ENCODE measurements around the gene ZBED3.

DNA sequence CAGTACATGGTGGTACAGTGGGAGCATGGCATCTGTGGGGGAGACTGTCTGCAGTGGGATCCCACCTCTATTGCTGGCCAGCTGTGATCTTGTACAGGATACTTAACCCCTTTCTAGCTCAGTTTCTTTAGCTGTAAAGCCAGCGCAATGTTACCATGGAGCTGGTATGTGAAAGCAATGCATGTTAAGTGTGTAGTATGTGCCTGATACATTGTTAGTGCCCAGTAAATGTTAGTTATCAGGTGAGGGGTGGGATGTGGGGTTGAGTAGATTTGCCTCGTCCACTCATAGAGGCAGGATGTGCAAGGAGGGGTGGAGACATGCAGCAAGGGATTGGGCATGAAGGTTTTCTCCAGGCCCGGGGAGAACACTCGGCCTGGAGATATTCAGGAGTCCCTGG is 12.3 kb downstream of the ZBED3 start:
- TF ChIP-seq POLR2A (IDR thresholded peaks at IDR 0.05; ENCODE audit: extremely low read depth, insufficient read length) (no peak), MYC (IDR thresholded peaks at IDR 0.05; ENCODE audit: low read depth, low read length) (no peak)
- TF ChIP-seq, protein P1, sequence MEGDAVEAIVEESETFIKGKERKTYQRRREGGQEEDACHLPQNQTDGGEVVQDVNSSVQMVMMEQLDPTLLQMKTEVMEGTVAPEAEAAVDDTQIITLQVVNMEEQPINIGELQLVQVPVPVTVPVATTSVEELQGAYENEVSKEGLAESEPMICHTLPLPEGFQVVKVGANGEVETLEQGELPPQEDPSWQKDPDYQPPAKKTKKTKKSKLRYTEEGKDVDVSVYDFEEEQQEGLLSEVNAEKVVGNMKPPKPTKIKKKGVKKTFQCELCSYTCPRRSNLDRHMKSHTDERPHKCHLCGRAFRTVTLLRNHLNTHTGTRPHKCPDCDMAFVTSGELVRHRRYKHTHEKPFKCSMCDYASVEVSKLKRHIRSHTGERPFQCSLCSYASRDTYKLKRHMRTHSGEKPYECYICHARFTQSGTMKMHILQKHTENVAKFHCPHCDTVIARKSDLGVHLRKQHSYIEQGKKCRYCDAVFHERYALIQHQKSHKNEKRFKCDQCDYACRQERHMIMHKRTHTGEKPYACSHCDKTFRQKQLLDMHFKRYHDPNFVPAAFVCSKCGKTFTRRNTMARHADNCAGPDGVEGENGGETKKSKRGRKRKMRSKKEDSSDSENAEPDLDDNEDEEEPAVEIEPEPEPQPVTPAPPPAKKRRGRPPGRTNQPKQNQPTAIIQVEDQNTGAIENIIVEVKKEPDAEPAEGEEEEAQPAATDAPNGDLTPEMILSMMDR (IDR thresholded peaks at IDR 0.05; ENCODE audit: low read depth, low read length): no peak
- TF ChIP-seq, protein P2, sequence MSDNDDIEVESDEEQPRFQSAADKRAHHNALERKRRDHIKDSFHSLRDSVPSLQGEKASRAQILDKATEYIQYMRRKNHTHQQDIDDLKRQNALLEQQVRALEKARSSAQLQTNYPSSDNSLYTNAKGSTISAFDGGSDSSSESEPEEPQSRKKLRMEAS (IDR thresholded peaks at IDR 0.05; ENCODE audit: low read depth, low read length): no peak

Data from NB4 (cell line).